Endodermal cell (in vitro differentiated cells): ENCODE measurements around the gene CSF2. TPM values are rescaled to one million over a fixed set of nuclear protein-coding genes. Genes with fewer than 3 reads are reported as not detected.

ENCODE experiments used
- DNase-seq: peaks from one replicate; pipeline ENCODE4 v3.0.0-alpha.2; 2017
- H3K27ac ChIP-seq: 2 replicates; pipeline ENCODE4 v1.5.1; 2013; ENCODE audit warnings: mild to moderate bottlenecking, low read depth, low read length, moderate library complexity
- H3K27me3 ChIP-seq: 2 replicates; pipeline ENCODE4 v1.6.1; 2013; ENCODE audit warnings: mild to moderate bottlenecking, low read length, moderate library complexity; ENCODE audit not compliant: insufficient read depth, control insufficient read depth, poor library complexity, severe bottlenecking
- H3K36me3 ChIP-seq: 2 replicates; pipeline ENCODE4 v1.7.0; 2013; ENCODE audit warnings: mild to moderate bottlenecking, low read length, moderate library complexity; ENCODE audit not compliant: control insufficient read depth, insufficient read depth
- H3K4me1 ChIP-seq: one replicate; pipeline ENCODE4 v1.7.0; 2013; ENCODE audit warnings: low read length; ENCODE audit not compliant: control insufficient read depth, insufficient read depth
- H3K4me3 ChIP-seq: 2 replicates; pipeline ENCODE4 v1.5.1; 2013; ENCODE audit warnings: mild to moderate bottlenecking, low read length, moderate library complexity
- H3K9ac ChIP-seq: 2 replicates; pipeline ENCODE4 v1.6.1; 2013; ENCODE audit warnings: mild to moderate bottlenecking, low read length, moderate library complexity; ENCODE audit not compliant: poor library complexity, severe bottlenecking; ENCODE audit errors: extremely low read depth
- H3K9me3 ChIP-seq: 2 replicates; pipeline ENCODE4 v1.6.1; 2013; ENCODE audit warnings: mild to moderate bottlenecking, low read length, moderate library complexity; ENCODE audit not compliant: control insufficient read depth
- H3K27ac Mint-ChIP-seq: 2 replicates; pipeline ENCODE4 v1.8.0; 2020; ENCODE audit warnings: mixed read lengths
- H3K27me3 Mint-ChIP-seq: 2 replicates; pipeline ENCODE4 v1.8.0; 2021; ENCODE audit warnings: mild to moderate bottlenecking, mixed read lengths; ENCODE audit not compliant: insufficient read depth
- H3K36me3 Mint-ChIP-seq: 2 replicates; pipeline ENCODE4 v1.8.0; 2020; ENCODE audit warnings: low read depth, mixed read lengths
- H3K4me1 Mint-ChIP-seq: 2 replicates; pipeline ENCODE4 v1.8.0; 2020; ENCODE audit warnings: mixed read lengths
- H3K4me3 Mint-ChIP-seq: 2 replicates; pipeline ENCODE4 v1.8.0; 2020; ENCODE audit warnings: mild to moderate bottlenecking, moderate library complexity, mixed read lengths
- H3K9me3 Mint-ChIP-seq: 2 replicates; pipeline ENCODE4 v1.8.0; 2020; ENCODE audit warnings: mild to moderate bottlenecking, mixed read lengths
- CTCF ChIP-seq: fragments of 200-600 bp; sonication (generic); conservative IDR thresholded peaks from 2 replicates; pipeline ENCODE4 v1.5.0; 2021; ENCODE audit warnings: antibody characterized with exemption, mild to moderate bottlenecking
- WGBS, 2 experiments: methylation state at CpG; one replicate each; pipeline versions ENCODE4 v1.1.5 to v1.1.7; 2013; ENCODE audit warnings: missing lambda C conversion rate in 2 of 2, mixed read lengths in 1 of 2; ENCODE audit not compliant: insufficient coverage in 1 of 2, insufficient read length in 1 of 2; 5-methylcytosine and 5-hydroxymethylcytosine counted together
- total RNA-seq, 2 donors: library from RNA; stranded (reverse); fragmentation: NEBNext Ultra II Directional in 1 of 2; extraction: Animal tissue kit (Norgen Biotek cat#: 25700) in 1 of 2; gene quantifications; 2 replicates in 1 of 2; 3 replicates in 1 of 2; pipeline ENCODE4 v1.2.1, GENCODE V29; 2021

CSF2 gene
- total RNA-seq, 2 donors from 2014 or later = not detected

GRCh38 chr5:132050136-132050535, 23.5 kb upstream of the CSF2 start:
- no peaks in the 10 kb centered on the region for H3K4me1 ChIP-seq
- Mint-ChIP-seq H3K4me1 (no peaks in the 10 kb centered on the region), H3K27me3 (no peaks in the 10 kb centered on the region), H3K36me3 (no peaks in the 10 kb centered on the region), H3K27ac (no peak overlapping the region), H3K4me3 (no peak overlapping the region), H3K9me3 (no peaks in the 10 kb centered on the region)
- no peak overlapping the region for H3K9ac ChIP-seq
- no peak overlapping the region for H3K27ac ChIP-seq
- H3K4me3 ChIP-seq = no peak overlapping the region
- H3K36me3 ChIP-seq = no peaks in the 10 kb centered on the region
- WGBS, 2 experiments = 88 to 100% methylated on average over 1 to 5 of the region's 5 CpGs
- no peaks in the 10 kb centered on the region for H3K9me3 ChIP-seq
- no peak for TF ChIP-seq CTCF
- no peak for DNase-seq
- H3K27me3 ChIP-seq = no peaks in the 10 kb centered on the region

GRCh38 chr5:132050661-132051552, 22.7 kb upstream of the CSF2 start:
- Histone ChIP-seq H3K27me3 (no peaks in the 10 kb centered on the region), H3K27ac (no peak overlapping the region), H3K36me3 (no peaks in the 10 kb centered on the region), H3K9me3 (no peaks in the 10 kb centered on the region), H3K4me3 (no peak overlapping the region), H3K9ac (no peak overlapping the region), H3K4me1 (no peaks in the 10 kb centered on the region)
- no peak overlapping the region for H3K4me3 Mint-ChIP-seq
- TF ChIP-seq CTCF = no peak
- no peaks in the 10 kb centered on the region for H3K9me3 Mint-ChIP-seq
- H3K4me1 Mint-ChIP-seq = no peaks in the 10 kb centered on the region
- no peaks in the 10 kb centered on the region for H3K27me3 Mint-ChIP-seq
- no peak overlapping the region for H3K27ac Mint-ChIP-seq
- WGBS, 2 experiments = 75 to 90% methylated on average over 3 to 8 of the region's 9 CpGs
- no peaks in the 10 kb centered on the region for H3K36me3 Mint-ChIP-seq
- DNase-seq = no peak

- Histone ChIP-seq H3K4me3 (no peak overlapping the region), H3K4me1 (no peaks in the 10 kb centered on the region), H3K9ac (no peak overlapping the region), H3K27me3 (no peaks in the 10 kb centered on the region), H3K36me3 (no peaks in the 10 kb centered on the region), H3K9me3 (no peaks in the 10 kb centered on the region), H3K27ac (no peak overlapping the region)
- WGBS, 2 experiments = 84 to 89% methylated on average over 10 of the region's 10 CpGs
- Mint-ChIP-seq H3K9me3 (no peaks in the 10 kb centered on the region), H3K27ac (no peak overlapping the region), H3K4me1 (no peaks in the 10 kb centered on the region), H3K4me3 (no peak overlapping the region), H3K27me3 (no peaks in the 10 kb centered on the region), H3K36me3 (no peaks in the 10 kb centered on the region)
- TF ChIP-seq CTCF = no peak
- DNase-seq = no peak
These were observed 21.1 kb upstream of the CSF2 start for GRCh38 chr5:132052520-132052919.
